ENCODE data around the gene ULK4.
A peak's percentile ranks its signal among the peaks of the same experiment; 100 is the strongest.
"Not testable (repeated sequence)": the region's sequence is repeated elsewhere in the genome, so short reads cannot be mapped to it uniquely, and the experiment has no call there.

The ULK4 gene

DNA sequence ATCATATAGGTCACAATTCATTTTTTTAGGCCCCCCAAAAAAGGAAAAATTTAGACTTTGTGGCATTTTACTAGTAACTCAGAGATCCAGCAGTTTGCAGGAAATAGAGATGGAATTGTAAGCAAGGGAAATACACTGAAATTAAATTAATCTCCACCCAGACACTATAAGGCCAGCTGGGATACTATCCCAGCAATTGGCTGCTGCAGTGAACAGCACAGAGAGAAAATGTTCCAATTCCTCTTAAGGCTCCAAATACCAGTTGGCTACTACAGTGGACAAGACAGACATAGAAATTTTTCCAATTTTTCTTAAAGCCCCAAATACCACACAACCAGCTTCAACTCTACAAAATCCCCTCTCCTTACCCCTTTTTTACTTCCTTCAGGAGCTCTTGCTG is 78.9 kb downstream of the ULK4 start:
- TF ChIP-seq POLR2AphosphoS5 (IDR thresholded peaks at IDR 0.05; ENCODE audit: low read depth) (no peak), GABPA (IDR thresholded peaks at IDR 0.05; ENCODE audit: low read depth) (no peak), REST (IDR thresholded peaks at IDR 0.05; ENCODE audit: insufficient replicate concordance, low read depth) (no peak), SPI1 (IDR thresholded peaks at IDR 0.05; ENCODE audit: borderline replicate concordance, low read depth) (no peak), CTCF (IDR thresholded peaks at IDR 0.05; ENCODE audit: insufficient read depth, low read length) (no peak)
- H3K27me3 ChIP-seq (ENCODE audit: insufficient read depth, poor library complexity, severe bottlenecking) = no peaks in the 10 kb centered on the region
- no peak overlapping the region for H3K27ac ChIP-seq (replicated peaks)
- H3K4me3 ChIP-seq (replicated peaks; ENCODE audit: insufficient read depth, low read length) = no peak overlapping the region
- no peak for DNase-seq (ENCODE audit: low read depth in 1 of 2, low spot score in 1 of 2)

GRCh38 chr3:41881233-41881821 is 80.6 kb downstream of the ULK4 start:
- Histone ChIP-seq H3K27me3 (ENCODE audit: insufficient read depth, poor library complexity, severe bottlenecking) (no peaks in the 10 kb centered on the region), H3K27ac (replicated peaks) (no peak overlapping the region), H3K4me3 (replicated peaks; ENCODE audit: insufficient read depth, low read length) (no peak overlapping the region)
- no peak for TF ChIP-seq GABPA (IDR thresholded peaks at IDR 0.05; ENCODE audit: low read depth)
- TF ChIP-seq CTCF (IDR thresholded peaks at IDR 0.05; ENCODE audit: insufficient read depth, low read length) = peak; percentile 21
- no peak for TF ChIP-seq SPI1 (IDR thresholded peaks at IDR 0.05; ENCODE audit: borderline replicate concordance, low read depth)
- TF ChIP-seq POLR2AphosphoS5 (IDR thresholded peaks at IDR 0.05; ENCODE audit: low read depth) = no peak
- no peak for TF ChIP-seq REST (IDR thresholded peaks at IDR 0.05; ENCODE audit: insufficient replicate concordance, low read depth)
- no peak for DNase-seq (ENCODE audit: low read depth in 1 of 2, low spot score in 1 of 2)

DNA sequence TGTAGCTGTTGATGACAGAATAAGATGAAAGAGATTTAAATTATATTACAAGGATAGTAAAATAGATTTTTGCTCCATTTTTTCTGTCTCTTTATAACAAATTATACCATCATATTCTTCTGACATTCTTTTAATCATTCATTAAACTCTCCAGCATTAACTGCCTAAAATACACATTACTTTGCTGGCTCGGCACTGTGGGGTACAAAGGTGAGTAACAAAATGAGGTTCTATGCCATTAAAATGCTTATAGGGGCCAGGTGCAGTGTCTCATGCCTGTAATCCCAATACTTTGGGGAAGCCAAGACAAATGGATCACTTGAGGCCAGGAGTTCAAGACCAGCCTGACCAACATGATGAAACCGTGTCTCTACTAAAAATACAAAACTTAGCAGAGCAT is 81.5 kb downstream of the ULK4 start:
- H3K4me3 ChIP-seq (replicated peaks; ENCODE audit: insufficient read depth, low read length) = no peak overlapping the region
- DNase-seq (ENCODE audit: low read depth in 1 of 2, low spot score in 1 of 2) = no peak
- TF ChIP-seq POLR2AphosphoS5 (IDR thresholded peaks at IDR 0.05; ENCODE audit: low read depth) (no peak), GABPA (IDR thresholded peaks at IDR 0.05; ENCODE audit: low read depth) (no peak), REST (IDR thresholded peaks at IDR 0.05; ENCODE audit: insufficient replicate concordance, low read depth) (no peak), CTCF (IDR thresholded peaks at IDR 0.05; ENCODE audit: insufficient read depth, low read length) (no peak), SPI1 (IDR thresholded peaks at IDR 0.05; ENCODE audit: borderline replicate concordance, low read depth) (no peak)
- no peaks in the 10 kb centered on the region for H3K27me3 ChIP-seq (ENCODE audit: insufficient read depth, poor library complexity, severe bottlenecking)
- no peak overlapping the region for H3K27ac ChIP-seq (replicated peaks)

- not testable (repeated sequence) for H3K27me3 ChIP-seq (ENCODE audit: insufficient read depth, poor library complexity, severe bottlenecking); DNase-seq (ENCODE audit: low read depth in 1 of 2, low spot score in 1 of 2); H3K27ac ChIP-seq (replicated peaks)
Measured at GRCh38 chr3:41877741-41878140, 84.2 kb downstream of the ULK4 start.

More at GRCh38 chr3:41877741-41878140, 84.2 kb downstream of the ULK4 start:
- not testable (repeated sequence) for H3K4me3 ChIP-seq (replicated peaks; ENCODE audit: insufficient read depth, low read length)
